Activated CD8-positive, alpha-beta memory T cell treated with anti-CD3 and anti-CD28 coated beads for 4 hours (primary cell): ENCODE measurements around the gene SLC11A2.
"Not testable (repeated sequence)": the region's sequence is repeated elsewhere in the genome, so short reads cannot be mapped to it uniquely, and the experiment has no call there.

ENCODE experiments used
- DNase-seq, 2 donors: peaks; one replicate each; pipeline ENCODE4 v3.0.0-alpha.2; 2020; ENCODE audit warnings: low read depth in 2 of 2

SLC11A2 gene

DNA sequence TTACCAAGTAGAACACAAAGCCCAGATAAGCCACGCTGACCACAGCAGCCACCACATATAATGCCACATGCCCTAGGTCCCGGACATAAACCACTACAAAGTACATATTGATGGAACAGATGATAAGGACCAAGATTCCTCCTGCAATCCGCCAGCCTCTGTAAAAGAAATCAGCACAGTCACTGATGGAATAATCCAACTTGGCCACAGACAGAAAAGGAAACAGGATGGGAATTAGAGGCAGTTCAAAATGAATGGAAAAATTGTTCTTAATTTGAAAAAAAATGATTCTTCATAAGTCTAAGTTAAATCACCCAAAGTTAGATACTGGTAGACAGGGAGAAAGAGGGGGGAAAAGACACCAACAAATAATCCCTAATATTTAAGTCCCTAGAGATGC lies 35.4 kb downstream of the SLC11A2 start:
- DNase-seq, result no peak

DNA sequence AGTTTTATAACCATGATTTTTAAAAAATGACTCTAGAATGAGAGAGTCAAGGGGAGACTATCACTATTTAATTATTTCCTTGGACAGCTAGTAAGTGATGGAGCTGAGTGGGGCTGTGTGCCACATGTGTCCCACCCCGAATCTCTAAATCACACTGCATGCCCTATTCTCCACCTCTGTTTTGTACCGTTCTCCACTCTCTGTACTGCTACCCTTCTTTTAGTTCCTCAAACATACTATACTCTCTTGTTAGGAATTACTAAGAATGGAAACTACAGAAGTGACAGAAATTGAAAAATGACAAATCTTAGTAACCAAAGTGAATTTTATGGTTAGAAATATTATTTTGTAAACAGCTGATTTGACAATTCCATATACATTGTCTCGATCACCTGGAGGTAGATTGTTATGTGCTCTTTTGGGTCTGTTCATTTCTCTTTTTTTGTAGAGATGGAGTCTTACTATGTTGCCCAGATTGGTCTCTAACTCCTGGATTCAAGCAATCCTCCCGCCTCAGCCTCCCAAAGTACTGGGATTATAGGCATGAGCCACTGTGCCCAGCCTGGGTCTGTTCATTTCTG lies 35.9 kb downstream of the SLC11A2 start:
- DNase-seq, result no peak

DNA sequence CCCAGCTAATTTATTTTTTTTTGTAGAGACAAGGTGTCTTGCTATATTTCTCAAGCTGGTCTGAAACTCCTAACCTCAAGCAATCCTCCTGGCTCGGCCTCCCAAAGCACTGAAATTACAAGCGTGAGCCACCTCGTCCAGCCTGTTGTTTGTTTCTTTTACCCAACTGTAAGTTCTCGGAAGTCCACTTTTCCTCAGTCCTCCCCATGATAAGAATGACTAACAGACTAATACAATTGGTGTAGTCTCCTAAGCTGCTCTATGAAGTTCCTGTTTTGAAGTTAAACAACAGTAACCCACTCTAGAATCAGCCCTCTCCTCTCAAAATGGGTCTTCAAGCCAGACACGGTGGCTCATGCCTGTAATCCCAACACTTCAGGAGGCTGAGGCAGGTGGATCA lies 37.3 kb downstream of the SLC11A2 start:
- DNase-seq, result no peak

DNA sequence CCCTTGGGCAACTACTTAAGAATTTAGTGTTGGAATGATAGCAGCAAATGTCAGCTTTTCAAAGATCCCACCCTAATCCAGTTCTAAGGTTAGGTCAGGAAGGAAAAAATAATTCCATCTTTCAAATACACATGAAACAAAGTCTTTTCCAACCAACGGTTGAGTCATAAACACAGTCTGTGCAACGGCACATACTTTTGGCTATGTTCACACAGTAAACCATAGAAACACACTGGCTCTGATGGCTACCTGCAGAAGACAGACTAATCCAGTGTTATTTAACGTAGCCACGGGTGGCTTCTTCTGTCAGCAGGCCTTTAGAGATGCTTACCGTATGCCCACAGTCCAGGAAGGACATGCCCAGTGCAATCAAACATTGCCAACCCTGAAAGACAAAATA lies 38.1 kb downstream of the SLC11A2 start:
- DNase-seq, result no peak

DNA sequence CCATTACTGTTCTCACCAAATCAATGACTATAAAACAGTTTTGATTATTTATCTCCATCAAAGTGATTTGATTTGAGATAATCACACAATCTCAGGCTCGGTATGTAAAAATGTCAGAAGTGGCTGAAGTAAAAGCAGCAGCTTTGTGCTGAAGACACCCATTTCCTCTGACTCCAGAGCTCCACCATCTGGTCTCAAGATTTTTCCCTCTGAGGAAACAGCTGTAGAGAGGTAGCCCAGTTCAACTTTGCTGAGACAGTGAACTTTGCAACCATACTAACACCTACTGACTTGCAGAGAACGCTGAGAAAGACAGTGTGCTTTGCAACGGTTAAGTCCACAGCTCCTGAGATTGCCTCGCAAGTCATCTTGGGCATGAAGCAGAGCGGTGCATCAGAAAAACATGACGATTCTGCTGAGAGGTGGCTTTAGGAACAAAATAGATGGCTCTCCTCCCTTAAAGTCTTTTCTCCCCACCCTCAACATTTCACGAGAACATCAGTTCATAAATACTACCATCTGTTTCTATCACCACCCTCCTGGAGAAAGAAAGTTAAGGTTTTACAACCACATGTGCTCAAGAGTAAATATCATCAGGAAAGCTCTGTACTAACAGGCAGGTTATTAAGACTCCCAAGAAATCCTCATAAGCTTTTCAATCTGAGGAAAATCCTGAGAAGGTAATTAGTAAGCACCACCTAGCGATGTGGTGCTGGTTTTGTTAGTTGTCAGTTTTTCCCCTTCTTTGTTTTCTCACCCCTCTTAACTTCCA lies 39.0 kb downstream of the SLC11A2 start:
- DNase-seq, result no peak

DNA sequence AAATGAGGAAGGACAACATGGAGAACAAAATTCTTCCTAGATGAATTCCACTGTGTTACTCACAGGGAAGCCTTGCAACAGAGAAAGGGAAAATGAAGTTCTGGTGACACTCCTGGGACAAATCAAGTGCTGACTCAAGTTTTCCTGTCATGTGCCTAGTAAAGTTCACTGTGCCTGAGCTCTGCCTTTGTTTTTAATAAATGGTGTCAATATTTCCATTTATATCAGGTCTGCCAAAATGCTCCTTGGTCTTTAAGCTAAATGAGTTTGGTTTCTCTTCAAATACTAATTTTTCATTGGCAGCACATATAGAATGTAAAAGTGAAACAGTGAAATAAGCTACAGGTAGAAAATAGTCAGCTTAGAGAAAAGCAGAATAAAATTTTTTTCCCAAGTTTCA lies 40.9 kb downstream of the SLC11A2 start:
- DNase-seq, result no peak

DNA sequence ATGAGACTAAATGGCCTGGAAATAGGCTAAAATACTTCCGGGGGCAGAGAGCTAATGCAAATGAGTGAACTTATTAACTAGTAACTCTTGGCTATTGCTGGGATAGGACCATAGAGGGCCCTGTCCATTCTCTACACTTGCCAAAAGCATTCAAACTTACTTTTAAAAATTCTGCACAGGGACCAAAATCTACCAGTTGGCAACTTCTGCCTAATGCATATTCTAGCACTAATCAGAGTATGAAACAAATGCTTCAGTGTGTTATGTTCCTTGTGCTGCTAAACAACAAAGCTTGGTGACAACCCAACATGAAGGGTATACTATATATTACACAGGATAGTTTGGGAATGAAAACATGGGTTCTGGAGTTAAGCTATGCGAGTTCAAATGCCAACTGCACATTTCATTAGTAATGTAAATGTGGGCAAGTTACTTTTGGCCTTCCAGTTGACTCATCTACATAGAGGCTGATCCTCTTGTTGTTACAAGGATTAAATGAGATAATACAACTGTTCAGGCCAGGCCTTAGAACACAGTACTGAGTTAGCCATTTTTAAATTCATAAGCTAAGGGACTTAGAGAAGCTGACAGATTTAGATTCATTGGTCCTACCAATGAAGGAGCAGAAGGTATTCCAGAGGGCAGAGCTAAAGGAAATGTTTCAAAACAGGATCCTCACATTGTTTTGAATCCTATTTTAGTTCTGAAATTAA lies 41.4 kb downstream of the SLC11A2 start:
- DNase-seq, result no peak

DNA sequence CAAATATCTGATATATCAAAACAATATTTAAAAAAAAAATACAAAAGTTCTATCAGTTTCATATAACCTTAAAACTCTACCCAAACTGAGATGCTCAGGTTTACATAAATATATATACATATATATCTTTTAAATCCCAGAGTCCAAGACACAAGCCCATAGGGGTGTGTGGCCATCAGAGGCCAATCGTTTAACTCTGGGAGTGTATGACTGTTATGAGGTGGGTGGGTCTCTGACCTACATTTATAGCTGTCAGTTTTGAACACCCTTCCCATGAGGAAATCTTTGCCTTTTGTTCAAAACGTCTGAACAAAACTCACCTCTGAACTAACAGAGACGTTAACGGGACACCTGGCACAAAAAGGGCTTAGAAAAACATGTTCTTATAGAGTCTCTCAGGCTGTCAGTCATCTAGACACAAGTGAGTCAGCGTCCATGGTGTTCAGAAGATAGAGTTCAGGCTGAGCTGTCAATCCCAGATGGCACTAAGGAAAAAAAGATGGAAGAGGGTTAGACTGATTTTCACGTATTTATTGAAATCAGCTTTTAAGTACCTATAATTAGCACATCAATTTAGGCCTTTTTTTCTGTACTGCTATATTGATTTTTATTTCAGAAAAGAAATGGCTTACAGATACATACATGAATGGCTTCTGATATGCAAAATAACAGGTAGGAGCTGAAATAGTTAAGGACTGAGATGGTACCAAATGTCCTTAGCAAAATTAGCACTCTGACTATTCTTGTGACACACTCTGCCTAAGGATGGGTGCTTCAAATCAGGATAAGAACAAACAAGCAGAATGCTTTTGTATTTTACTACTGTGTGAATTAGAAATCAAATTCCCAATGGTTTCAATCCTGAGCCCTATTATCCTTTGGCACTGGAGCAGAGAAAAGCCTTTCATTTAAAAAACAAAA lies 44.6 kb downstream of the SLC11A2 start:
- DNase-seq, result no peak

DNA sequence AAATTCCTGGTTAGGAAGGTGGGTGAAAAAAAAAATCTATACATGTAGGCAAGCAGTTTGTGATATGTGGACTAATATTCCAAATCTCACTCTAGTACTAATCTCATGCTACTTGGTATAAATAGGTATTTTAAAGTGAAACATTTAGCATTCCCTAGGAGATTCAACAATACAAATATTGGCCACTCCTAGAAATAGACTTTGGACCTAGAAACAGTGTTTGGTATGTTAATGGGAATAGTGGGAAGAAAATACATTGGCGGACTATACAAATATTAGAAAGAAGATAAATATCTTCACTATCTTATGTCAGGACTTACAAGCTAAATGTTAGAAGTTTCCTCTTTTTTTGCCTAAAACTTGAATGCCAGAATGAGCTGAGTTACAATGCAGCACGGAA lies 45.6 kb downstream of the SLC11A2 start:
- DNase-seq, result no peak

DNA sequence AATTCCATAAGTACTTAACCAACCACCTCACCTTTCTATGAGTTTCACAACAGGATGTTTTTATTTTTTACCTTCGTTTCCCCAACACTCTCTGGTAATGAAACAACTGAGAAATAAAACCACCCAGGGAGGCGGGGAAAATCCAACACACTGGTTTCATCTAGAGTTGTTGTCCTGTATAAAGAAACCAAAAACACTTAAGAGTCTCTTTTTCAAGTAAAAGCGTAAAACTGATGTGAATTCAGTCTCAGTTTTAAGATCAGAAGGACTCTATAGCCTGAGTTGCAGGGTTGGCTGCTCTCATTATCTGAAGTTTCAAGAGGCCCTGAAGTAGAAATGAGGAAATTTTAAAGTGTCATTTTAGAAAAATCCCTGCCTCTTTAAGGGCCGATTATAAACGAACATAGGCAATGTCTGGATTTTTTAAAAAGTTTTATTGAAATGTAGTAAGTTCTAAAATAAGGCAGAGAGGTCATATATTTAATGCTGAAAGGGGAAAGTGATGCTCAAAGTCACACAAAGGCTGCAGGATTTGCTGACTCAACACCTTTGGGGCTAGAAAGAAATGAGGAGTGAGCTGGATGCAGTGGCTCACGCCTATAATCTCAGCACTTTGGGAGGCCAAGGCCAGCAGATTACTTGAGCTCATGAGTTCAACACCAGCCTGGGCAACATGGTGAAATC lies 46.7 kb downstream of the SLC11A2 start:
- DNase-seq, result no peak

DNA sequence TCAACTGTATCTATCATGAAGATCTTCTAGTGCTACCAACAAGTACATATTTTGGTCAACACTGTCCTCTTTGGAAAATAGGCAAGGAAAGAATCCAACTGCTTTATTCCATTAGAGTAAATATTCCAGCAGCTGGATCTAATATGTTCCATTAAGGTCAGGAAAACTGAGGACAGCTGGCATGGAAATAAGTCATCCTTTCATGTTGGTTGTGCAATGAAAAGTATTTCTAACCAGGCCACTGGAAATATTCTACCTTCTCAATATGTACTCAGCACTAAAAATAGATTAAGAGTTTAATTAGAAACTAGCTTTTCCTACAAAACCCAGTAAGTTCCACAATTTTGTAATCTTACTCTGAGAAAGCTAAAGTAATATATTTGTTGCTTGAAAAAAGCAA lies 54.2 kb downstream of the SLC11A2 start:
- no peak for DNase-seq

DNA sequence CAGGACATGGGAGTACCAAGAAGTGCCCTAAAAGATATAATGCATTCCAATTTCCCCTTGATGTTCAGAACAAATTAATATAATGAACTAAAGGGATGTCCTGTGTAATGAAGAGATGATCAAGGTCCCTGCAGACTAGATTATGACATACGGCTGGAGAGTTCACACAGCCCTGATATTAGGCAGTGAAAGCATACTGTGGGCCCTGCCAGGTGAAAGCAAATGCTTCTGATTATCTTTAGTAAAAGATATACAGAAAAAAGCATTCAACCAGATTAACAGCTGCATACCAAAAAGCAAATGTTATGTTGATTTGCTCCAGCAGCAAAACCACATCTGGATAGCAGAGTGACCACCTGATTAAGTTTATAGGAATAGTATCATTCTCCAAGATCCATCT lies 61.8 kb downstream of the SLC11A2 start:
- no peak for DNase-seq

DNA sequence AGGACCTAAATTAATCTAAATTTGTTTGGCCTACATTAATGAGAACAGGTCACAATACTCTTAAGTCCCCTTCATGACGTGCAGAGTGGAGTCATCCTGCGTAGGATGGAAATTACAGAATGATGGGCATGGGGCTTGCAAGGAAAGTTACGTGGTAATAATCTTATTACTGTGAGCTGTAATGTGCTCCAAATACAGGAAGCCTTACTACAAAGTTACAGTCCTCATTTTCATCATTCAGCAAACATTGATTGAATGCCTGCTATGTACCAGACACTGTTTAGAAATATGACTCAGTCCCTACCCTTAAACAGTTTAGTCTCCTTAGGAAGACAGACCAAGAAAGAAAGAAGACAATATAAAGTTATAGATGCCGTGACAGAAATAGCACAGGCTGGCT lies 64.5 kb downstream of the SLC11A2 start:
- no peak for DNase-seq

DNA sequence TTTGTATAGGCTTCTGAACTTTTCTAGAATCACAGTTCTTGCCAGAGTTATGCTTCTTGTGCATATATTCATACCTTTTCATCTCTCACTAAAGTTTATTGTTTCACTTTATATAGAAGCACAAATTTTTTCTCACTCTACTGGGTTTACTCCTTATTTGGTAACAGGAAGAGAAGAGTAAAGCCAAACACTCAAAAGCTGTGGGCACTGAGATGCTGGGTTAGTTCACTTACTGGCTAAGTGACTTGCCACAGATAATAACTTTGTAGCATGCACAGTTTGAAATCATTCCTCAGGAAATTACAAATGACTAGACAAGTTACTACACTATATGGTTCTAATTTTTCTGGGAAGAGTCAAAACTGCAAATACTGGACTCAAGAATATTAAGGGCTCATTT lies 66.1 kb downstream of the SLC11A2 start:
- DNase-seq, result no peak

DNA sequence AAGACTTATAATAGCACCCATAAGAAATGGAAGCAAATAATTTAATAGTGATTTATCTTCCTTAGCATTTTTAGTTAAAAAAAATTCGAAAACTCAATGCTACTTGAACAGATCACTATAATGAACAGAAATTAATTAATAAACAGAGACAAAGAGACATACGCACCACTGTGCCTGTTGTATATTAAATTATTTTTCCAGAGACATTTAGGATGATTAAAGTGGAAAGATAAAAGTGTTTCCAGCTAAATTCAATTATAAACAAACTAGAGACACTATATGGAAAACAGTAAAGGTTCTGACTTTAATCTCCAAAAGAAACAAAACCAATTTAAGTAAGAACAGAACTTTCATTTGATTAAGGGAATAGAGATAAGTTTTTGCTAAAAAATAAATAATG lies 70.5 kb downstream of the SLC11A2 start:
- DNase-seq, result no peak

DNA sequence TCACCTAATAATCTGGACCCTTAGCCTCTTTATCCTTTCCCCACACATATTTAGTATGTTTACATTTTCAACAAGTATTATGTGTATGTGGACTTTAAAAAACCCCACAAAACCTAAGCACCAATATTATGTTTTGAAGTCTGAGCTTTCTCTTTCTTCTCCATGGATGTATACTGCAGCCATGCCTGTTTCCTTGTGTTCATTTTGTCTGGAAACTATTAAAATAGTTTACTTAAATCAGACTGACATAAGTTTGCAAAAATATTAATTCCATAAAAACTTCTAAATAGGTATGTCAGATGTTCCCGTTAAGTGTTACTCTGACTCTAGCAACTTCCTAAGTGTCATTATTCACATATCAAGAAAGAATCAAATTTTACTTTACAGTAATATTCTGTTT lies 70.9 kb downstream of the SLC11A2 start:
- no peak for DNase-seq

DNA sequence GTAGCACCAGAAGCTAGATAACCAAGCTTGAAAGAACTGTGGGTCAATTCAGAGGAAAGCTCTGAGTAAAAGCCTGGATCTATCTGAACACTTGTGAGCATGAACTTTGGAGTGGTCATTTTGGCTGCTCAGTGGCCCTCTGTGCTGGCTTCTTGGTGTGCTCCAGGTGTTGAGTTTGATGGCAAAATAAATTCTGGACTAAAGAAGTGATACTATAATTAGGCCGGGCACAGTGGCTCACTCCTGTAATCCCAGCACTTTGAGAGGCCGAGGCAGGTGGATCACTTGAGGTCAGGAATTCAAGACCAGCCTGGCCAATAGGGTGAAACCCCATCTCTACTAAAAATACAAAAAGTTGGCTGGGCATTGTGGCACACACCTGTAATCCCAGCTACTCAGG lies 71.4 kb downstream of the SLC11A2 start:
- DNase-seq, result not testable (repeated sequence)

DNA sequence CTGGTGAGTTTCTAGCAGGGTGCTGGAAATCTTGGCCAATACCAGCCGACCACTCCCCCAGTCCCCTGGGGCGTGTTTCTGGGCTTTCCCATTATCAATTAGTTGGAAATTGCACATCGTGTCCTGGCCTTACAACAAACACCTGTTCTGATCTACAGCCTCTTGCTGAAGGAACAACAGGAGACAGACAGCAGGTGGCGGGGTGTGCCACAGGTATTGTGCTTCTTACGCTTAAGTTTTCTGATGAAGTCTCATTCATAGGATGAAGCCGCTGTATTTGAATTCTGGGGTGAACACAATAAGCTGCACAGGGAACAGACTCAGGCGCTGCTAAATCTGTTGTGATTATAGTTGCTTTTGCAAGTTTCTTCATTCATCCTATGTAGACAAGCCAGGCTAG lies 73.1 kb downstream of the SLC11A2 start:
- DNase-seq, result no peak

DNA sequence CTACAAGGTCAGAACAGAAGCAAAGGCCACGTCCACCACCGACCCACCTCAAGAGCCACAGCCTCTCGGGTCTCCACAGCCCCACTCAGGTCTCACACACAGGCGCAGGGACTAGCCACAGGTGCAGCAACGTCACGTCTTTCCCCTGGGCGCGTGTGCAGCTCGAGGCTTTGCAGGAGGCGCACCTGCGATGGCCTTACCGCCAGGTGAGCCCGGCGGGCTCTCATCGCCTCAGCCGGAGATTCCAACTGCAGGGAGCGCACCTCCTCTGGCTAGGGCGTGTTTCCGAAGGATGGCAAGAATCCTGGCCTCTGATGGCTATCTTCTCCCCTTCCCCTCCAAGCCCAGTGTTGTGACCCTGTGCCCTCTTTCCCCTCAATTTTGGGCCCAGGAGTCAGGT lies 73.7 kb downstream of the SLC11A2 start, which contains the start of gene HIGD1C:
Gene HIGD1C (plus strand): TSS at position 35 of the 400 bp plus-strand sequence. CDS start 1,455 bp downstream, outside the sequence.
- DNase-seq, result no peak

DNA sequence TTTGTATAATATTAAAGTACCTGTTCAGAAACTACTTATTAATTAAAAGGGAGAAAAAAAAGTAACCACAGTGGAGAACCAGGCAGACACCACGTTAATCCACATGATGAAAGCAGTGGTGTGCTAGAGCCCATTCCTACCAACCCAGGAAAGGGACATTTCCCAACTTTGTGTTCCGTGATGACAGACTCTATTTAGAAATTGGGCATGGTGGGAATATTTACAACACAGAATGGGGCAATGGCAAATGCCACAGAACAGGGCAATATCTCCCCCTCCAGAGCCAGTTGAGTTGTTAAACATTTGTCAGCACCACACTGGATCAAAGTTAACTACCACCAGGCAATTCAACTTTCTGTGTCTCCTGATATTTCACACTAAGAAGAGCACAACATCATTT lies 75.1 kb downstream of the SLC11A2 start:
- no peak for DNase-seq

DNA sequence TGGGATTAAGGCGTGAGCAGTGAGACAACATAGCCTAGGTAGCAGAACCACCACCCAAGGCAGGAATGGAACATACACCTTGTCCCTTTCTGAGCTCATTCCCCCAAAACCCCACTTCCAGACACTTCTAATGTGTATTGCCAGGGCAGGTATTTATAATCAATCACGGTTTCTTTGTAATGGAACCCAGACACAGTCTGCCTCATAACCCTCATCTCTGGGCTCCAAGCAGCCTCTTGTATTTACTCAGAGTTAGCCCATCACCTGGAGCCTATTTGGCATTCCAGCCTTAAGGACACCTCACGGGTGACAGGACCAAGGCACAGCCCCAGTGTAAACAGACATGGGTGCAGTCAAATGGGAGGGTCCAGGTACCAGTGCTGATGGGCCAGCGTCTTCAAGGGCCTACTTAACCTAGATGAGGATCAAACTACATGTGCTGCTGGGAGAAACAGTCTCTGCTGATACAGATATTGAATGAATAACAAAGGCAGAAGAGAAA lies 76.3 kb downstream of the SLC11A2 start:
- DNase-seq, result no peak
